SK-N-MC (cell line): ENCODE results near the gene ACOT8.

Experiments
- EZH2 ChIP-seq: fragments of 200-600 bp; sonication (generic); IDR thresholded peaks from one replicate; pipeline ENCODE4 v1.6.1; 2017; ENCODE audit warnings: antibody characterized with exemption
- POLR2AphosphoS5 ChIP-seq: IDR thresholded peaks from 2 replicates; pipeline ENCODE4 v1.6.1; 2012; ENCODE audit warnings: mild to moderate bottlenecking, low read depth, low read length, borderline replicate concordance

DNA sequence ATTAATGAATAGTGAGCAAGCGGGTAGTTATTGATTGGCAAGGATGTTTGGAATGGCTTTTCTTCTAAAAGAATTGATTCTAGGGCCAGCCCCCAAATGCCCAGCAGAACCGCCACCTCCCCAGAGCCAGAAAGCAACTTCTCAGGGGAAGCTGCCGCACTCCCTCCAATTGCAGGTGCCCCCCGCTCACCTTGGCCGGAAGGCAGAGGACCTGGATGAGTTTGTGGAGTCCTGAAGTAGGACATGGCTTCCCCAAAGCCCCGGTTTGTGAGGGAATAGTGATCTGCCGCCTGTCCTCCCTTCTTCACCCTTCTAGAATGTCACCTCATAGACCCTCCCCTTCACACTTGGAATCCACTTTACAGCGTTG, 30.1 kb upstream of the ACOT8 start, which contains the start of gene SPATA25:
- TF ChIP-seq EZH2 (no peak), POLR2AphosphoS5 (no peak)
